Tibial nerve (tissue), 4 donors: Measurements from ENCODE around the gene JOSD1. TPM values are rescaled to one million over a fixed set of nuclear protein-coding genes. Genes with fewer than 3 reads are reported as not detected.
"Not testable (repeated sequence)": the region's sequence is repeated elsewhere in the genome, so short reads cannot be mapped to it uniquely, and the experiment has no call there.

Source experiments
- DNase-seq, 2 donors: peaks; one replicate each; pipeline ENCODE4 v3.0.0-alpha.2; 2019; ENCODE audit warnings: low spot score in 2 of 2
- H3K27ac ChIP-seq, 4 donors: fragments of 200-600 bp; sonication (generic) in 3 of 4; one replicate each; pipeline ENCODE4 v1.5.1; 2017 to 2019; ENCODE audit warnings: mild to moderate bottlenecking in 1 of 4
- H3K27me3 ChIP-seq, 2 donors: fragments of 200-600 bp; sonication (generic) in 1 of 2; one replicate each; pipeline versions ENCODE4 v1.5.1 to v1.6.0; 2017 to 2019
- H3K36me3 ChIP-seq, 3 donors: fragments of 200-600 bp; sonication (generic); one replicate each; pipeline ENCODE4 v1.5.1; 2018 to 2019
- H3K4me1 ChIP-seq, 4 donors: fragments of 200-600 bp; sonication (generic) in 3 of 4; one replicate each; pipeline ENCODE4 v1.5.1; 2017 to 2019
- H3K4me3 ChIP-seq, 4 donors: fragments of 200-600 bp; sonication (generic) in 3 of 4; one replicate each; pipeline ENCODE4 v1.5.1; 2017 to 2019; ENCODE audit warnings: mild to moderate bottlenecking in 1 of 4, moderate library complexity in 1 of 4
- H3K9me3 ChIP-seq, 4 donors: fragments of 200-600 bp; sonication (generic) in 3 of 4; one replicate each; pipeline ENCODE4 v1.5.1; 2017 to 2019
- CTCF ChIP-seq, 5 experiments: fragments of 200-600 bp in 3 of 5; fragments of 450-650 bp in 2 of 5; sonication (generic) in 3 of 5; IDR thresholded peaks; one replicate each; pipeline ENCODE4 v1.5.1; 2016 to 2019; ENCODE audit warnings: antibody characterized with exemption in 5 of 5, mild to moderate bottlenecking in 3 of 5, moderate library complexity in 2 of 5
- EP300 ChIP-seq, 2 donors: sonication (generic); formaldehyde crosslinking; IDR thresholded peaks; one replicate each; pipeline ENCODE4 v1.6.1; 2017; ENCODE audit warnings: antibody characterized with exemption in 2 of 2, mild to moderate bottlenecking in 1 of 2
- POLR2A ChIP-seq, 2 donors: fragments of 450-650 bp; IDR thresholded peaks; one replicate each; pipeline ENCODE4 v1.6.1; 2017; ENCODE audit warnings: antibody characterized with exemption in 2 of 2, mild to moderate bottlenecking in 2 of 2, moderate library complexity in 2 of 2
- WGBS, 2 donors: methylation state at CpG; one replicate each; pipeline ENCODE4 v1.1.5; 2018; 5-methylcytosine and 5-hydroxymethylcytosine counted together
- total RNA-seq, 4 donors: library from RNA; depleted of rRNA; stranded (reverse); fragments of >200 nt; gene quantifications; one replicate each; pipeline ENCODE4 v1.1.0, GENCODE V29; 2016

JOSD1 gene
- total RNA-seq, 4 donors from 2014 or later, result 50.7 to 86.4 (median 76.0) TPM

DNA sequence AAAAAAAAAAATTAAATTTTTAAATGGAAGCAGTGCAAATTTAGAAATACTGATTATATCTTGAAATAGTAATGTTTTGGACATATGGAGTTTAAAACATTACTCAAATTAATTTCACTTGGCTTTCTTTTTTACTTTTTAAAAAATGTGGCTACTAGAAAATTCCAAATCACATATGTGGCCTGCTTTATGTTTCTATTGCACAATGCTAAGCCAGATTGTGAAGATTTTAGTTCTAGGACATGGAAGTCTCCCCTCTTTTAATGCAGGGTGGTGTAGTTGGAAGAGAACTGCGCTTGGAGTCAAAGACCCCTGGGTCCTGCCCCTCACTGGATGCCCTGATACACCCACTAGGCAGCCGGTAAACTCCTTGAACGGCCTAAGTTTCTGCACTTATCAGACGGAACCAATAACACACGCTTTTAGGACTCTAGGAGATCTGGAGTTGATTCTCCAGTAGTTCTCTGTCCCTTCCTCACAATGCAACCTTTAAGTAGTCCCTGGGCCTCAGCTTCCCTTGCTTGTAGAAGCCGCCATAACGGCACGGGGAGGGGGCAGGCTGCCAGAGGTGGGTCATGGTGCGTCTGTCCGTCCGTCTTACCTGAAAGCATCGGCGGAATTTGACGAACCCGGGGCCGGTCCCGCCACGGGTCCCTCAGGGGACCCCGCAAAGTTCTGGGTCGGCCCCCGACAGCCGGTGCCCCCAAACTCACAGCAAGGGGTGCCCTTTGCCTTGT is 45.1 kb downstream of the JOSD1 start:
- H3K9me3 ChIP-seq, result no peaks in the 10 kb centered on the region
- peaks cover 0 to 4% (median under 1%) of the 10 kb centered on the region in 3 donors for H3K36me3 ChIP-seq
- TF ChIP-seq EP300 (IDR thresholded peaks at IDR 0.05) (no peak), POLR2A (IDR thresholded peaks at IDR 0.05) (no peak), CTCF (IDR thresholded peaks at IDR 0.05) (no peak)
- H3K4me3 ChIP-seq, result peak overlapping the region; percentile 59 to 98 (median 84)
- H3K27me3 ChIP-seq, result no peaks in the 10 kb centered on the region
- peaks cover 0 to 28% (median 2%) of the 10 kb centered on the region in 4 donors for H3K4me1 ChIP-seq
- WGBS, 2 donors, result 7 to 9% methylated on average over 13 to 18 of the region's 22 CpGs
- no peak for DNase-seq
- H3K27ac ChIP-seq, result peak overlapping the region; percentile 77 to 98 (median 87)

DNA sequence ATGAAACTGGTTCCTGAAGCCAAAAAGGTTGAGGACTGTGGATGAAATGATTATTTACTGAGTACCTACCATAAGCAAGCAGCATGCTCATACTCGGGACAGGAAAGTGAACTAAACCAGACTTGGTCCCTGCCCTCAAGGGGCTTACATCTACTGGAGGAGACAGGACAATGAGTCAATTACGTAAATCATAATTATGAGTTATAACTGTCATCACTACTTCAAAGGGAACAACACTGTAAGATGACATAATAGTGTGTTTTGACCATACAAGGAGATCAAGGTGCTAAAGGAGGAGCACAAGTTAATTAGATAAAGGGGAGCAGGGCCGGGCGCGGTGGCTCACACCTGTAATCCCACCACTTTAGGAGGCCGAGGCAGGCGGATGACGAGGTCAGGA is 47.0 kb downstream of the JOSD1 start:
- Histone ChIP-seq H3K27ac (no peak overlapping the region), H3K4me3 (no peak overlapping the region), H3K27me3 (no peaks in the 10 kb centered on the region), H3K36me3 (no peaks in the 10 kb centered on the region), H3K9me3 (no peaks in the 10 kb centered on the region), H3K4me1 (peaks cover 0 to 27% (median 2%) of the 10 kb centered on the region in 4 donors)
- 93 to 97% methylated on average over 8 of the region's 8 CpGs for WGBS, 2 donors
- TF ChIP-seq CTCF (IDR thresholded peaks at IDR 0.05) (no peak), POLR2A (IDR thresholded peaks at IDR 0.05) (no peak), EP300 (IDR thresholded peaks at IDR 0.05) (no peak)
- no peak for DNase-seq

- Histone ChIP-seq H3K9me3 (no peaks in the 10 kb centered on the region), H3K4me1 (peaks cover 0 to 19% (median 2%) of the 10 kb centered on the region in 4 donors), H3K36me3 (no peaks in the 10 kb centered on the region), H3K27ac (no peak overlapping the region), H3K4me3 (no peak overlapping the region), H3K27me3 (no peaks in the 10 kb centered on the region)
- TF ChIP-seq EP300 (IDR thresholded peaks at IDR 0.05) (no peak), POLR2A (IDR thresholded peaks at IDR 0.05) (no peak), CTCF (IDR thresholded peaks at IDR 0.05) (no peak)
- no peak for DNase-seq
Observed at GRCh38 chr22:38652859-38653258, 47.9 kb downstream of the JOSD1 start.

GRCh38 chr22:38649841-38650522 is 50.8 kb downstream of the JOSD1 start:
- H3K9me3 ChIP-seq, result no peaks in the 10 kb centered on the region
- H3K4me3 ChIP-seq, result no peak overlapping the region
- no peaks in the 10 kb centered on the region for H3K27me3 ChIP-seq
- peaks cover 0 to 11% (median 0%) of the 10 kb centered on the region in 3 donors for H3K36me3 ChIP-seq
- H3K4me1 ChIP-seq, result no peaks in the 10 kb centered on the region
- DNase-seq, result no peak
- WGBS, 2 donors, result 77 to 86% methylated on average over 5 of the region's 5 CpGs
- TF ChIP-seq POLR2A (IDR thresholded peaks at IDR 0.05), result no peak
- no peak for TF ChIP-seq EP300 (IDR thresholded peaks at IDR 0.05)
- TF ChIP-seq CTCF (IDR thresholded peaks at IDR 0.05), result no peak
- H3K27ac ChIP-seq, result no peak overlapping the region

DNA sequence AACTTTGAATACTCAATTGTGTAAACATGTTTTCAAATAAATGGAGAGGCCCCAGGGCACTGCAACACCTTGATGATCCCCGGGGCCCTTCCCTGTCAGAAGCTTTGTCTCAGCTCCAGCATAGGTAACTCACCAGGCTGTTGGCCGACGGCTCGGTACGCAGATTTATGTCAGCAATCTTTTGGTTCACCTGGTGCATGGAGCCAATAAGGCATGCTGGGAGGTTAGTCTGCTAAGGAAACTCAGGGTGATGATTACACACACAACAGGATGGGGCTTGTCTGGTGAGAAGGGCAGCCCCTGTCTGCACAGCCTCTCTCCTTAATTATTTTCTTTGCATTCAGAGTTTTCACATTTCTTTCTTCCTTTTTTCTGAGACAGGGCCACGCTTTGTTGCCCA is 55.3 kb downstream of the JOSD1 start:
- Histone ChIP-seq H3K27ac (no peak overlapping the region), H3K9me3 (no peaks in the 10 kb centered on the region), H3K36me3 (peaks cover 0 to 11% (median 0%) of the 10 kb centered on the region in 3 donors), H3K4me3 (no peak overlapping the region), H3K27me3 (no peaks in the 10 kb centered on the region), H3K4me1 (no peaks in the 10 kb centered on the region)
- 93 to 95% methylated on average over 6 of the region's 6 CpGs for WGBS, 2 donors
- no peak for DNase-seq
- TF ChIP-seq EP300 (IDR thresholded peaks at IDR 0.05), result no peak
- TF ChIP-seq POLR2A (IDR thresholded peaks at IDR 0.05), result no peak
- no peak for TF ChIP-seq CTCF (IDR thresholded peaks at IDR 0.05)

GRCh38 chr22:38644245-38644644 is 56.5 kb downstream of the JOSD1 start:
- H3K4me1 ChIP-seq, H3K9me3 ChIP-seq, H3K4me3 ChIP-seq, DNase-seq, H3K27ac ChIP-seq, H3K27me3 ChIP-seq: not testable (repeated sequence)
- 88 to 95% methylated on average over 5 of the region's 5 CpGs for WGBS, 2 donors
- H3K36me3 ChIP-seq, result peaks cover 0 to 11% (median 0%) of the 10 kb centered on the region in 3 donors
